ENCODE results near the gene SLC16A7.

DNA sequence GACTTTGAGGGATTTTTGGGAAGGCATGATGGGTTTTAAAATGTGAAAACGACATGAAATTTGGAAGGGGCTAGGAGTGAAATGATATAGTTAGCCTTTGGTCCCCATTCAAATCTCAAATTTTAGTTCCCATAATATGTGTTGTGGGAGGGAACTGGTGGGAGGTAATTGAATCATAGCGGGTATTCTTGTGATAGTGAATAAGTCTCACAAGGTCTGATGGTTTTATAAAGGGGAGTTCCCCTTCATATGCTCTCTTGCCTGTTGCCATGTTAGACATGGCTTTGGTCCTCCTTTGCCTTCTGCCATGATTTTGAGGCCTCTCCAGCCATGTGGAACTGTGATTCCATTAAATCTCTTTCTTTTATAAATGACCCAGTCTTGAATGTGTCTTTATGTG lies 72.8 kb downstream of the SLC16A7 start:
- TF ChIP-seq POLR2A (IDR thresholded peaks at IDR 0.05), result no peak
- TF ChIP-seq CTCF (IDR thresholded peaks at IDR 0.05), result no peak
- TF ChIP-seq EP300 (IDR thresholded peaks at IDR 0.05), result no peak

Data from ovary (tissue), 3 donors.